Measurements from ENCODE around the gene HUS1B.

DNA sequence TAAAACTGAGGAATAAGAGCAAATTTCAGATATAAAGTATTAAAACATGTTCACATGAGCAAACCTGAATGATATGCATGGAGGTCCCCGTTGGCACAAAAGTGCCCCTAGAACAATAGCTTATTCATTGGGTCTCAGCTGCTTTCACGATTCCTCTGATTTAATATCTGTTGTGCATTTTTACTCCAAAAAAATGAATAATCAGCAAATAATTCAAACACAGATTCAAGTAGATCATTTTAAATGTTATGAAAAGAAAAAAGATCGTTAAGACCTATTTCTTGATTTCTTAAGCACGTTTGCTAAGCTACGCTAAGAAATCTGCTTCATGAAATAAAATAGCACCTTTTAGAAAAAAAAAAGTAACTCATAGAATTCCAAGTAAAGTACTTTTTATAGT, 21.7 kb downstream of the HUS1B start:
- TF ChIP-seq, protein P1, sequence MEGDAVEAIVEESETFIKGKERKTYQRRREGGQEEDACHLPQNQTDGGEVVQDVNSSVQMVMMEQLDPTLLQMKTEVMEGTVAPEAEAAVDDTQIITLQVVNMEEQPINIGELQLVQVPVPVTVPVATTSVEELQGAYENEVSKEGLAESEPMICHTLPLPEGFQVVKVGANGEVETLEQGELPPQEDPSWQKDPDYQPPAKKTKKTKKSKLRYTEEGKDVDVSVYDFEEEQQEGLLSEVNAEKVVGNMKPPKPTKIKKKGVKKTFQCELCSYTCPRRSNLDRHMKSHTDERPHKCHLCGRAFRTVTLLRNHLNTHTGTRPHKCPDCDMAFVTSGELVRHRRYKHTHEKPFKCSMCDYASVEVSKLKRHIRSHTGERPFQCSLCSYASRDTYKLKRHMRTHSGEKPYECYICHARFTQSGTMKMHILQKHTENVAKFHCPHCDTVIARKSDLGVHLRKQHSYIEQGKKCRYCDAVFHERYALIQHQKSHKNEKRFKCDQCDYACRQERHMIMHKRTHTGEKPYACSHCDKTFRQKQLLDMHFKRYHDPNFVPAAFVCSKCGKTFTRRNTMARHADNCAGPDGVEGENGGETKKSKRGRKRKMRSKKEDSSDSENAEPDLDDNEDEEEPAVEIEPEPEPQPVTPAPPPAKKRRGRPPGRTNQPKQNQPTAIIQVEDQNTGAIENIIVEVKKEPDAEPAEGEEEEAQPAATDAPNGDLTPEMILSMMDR (IDR thresholded peaks at IDR 0.05): no peak
- no peak for TF ChIP-seq ZFX (IDR thresholded peaks at IDR 0.05; ENCODE audit: borderline replicate concordance)
